Cerebellar cortex (tissue), 1 donor: Measurements from ENCODE around the gene CILP2.

Experiments used
- DNase-seq: peaks from one replicate; pipeline ENCODE4 v3.0.0-alpha.2; 2015; ENCODE audit warnings: low spot score

Gene CILP2

DNA sequence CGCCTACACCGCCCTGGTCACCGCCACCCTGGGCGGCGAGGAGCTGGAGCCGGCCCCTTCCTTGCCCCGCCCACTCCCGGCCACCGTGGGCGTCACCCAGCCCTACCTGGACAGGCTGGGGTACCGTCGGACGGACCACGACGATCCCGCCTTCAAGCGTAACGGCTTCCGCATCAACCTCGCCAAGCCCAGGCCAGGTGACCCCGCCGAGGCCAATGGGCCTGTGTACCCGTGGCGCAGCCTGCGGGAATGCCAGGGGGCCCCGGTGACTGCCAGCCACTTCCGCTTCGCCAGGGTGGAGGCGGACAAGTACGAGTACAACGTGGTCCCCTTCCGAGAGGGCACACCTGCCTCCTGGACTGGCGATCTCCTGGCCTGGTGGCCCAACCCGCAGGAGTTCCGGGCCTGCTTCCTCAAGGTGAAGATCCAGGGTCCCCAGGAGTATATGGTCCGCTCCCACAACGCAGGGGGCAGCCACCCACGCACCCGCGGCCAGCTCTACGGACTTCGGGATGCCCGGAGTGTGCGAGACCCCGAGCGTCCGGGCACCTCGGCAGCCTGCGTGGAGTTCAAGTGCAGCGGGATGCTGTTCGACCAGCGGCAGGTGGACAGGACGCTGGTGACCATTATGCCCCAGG lies 7.0 kb downstream of the CILP2 start:
- no peak for DNase-seq

DNA sequence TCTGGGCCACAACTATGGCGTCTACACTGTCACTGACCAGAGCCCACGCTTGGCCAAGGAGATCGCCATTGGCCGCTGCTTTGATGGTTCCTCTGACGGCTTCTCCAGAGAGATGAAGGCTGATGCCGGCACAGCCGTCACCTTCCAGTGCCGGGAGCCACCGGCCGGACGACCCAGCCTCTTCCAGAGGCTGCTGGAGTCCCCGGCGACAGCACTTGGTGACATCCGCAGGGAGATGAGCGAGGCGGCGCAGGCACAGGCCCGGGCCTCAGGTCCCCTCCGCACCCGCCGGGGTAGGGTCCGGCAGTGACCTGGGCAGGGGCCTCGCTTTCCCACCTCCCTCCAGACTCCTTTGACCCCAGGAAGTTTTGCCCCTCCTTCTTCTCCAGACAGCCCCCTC lies 7.6 kb downstream of the CILP2 start:
- DNase-seq: no peak

GRCh38 chr19:19546751-19547162 lies 8.7 kb downstream of the CILP2 start:
- no peak for DNase-seq

GRCh38 chr19:19547674-19548336 lies 9.7 kb downstream of the CILP2 start:
- DNase-seq: no peak

DNA sequence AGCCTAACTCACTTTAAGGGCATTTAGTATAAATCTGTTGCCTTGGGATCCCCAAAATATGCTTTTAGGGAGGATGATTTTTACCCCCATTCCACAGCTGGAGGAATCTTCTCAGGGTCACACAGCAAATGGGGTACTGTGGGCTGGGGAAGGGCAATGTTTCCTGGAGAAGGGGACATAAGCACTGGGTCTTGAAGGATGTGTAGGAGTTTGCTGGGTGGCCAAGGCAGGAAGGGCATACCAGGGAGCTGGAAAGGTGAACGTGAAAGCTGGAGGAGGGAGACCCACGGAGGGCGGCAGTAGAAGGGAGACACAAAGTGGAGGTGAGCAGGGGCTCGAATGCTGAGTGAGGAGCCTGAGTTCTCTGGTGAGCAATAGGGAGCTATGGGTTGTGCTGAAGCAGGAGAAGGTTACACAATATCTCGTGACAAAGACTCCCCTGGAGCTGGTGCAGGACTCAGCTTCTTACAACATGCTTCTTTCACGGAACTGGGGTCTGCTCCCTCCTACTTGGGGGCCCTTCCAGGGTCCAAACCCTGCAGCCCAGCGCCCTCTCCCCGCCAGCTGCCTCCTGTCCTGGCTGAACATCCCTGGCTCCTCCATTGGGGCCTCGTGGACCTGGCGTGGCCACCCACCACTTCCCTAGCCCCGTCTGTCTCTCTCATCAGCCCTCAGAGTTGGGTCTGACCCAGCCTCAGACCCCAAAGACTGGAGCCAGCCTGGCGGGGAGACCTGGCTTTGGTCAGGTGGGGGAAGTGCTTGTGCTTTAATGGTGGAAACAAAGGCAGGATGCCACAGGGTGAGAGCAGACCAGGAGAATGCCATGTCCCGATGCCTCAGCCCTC lies 11.1 kb downstream of the CILP2 start:
- DNase-seq: no peak

DNA sequence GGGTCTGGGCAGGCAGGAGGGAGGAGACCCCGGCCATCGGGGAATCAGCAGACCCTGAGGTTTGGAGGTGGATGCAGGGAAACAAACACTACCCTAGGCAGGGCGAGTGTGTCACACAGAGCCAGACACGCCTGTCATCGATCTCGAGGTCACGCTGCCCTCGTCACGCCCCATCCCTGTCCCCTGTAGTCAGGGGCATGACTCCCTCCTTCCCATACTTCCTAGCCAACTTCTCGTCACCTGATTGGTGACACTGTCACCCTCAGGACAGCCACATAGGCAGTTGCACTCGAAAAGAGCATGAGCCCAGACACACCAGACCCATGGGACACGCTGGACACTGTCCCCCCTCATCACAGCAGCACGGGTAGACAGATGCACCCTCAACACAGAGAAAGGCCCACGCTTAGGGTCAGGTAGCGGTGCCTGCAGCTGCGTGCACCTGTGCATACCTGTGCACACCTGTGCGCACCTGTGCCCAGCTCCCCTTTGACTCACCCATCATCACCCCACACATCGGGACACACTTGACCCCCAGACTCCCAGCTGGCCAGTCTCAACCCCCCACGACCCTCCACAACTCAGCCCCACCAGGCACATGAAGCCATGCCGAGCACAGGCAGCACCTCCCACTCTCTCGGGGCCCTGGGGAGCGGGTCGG lies 11.9 kb downstream of the CILP2 start:
- DNase-seq: no peak

DNA sequence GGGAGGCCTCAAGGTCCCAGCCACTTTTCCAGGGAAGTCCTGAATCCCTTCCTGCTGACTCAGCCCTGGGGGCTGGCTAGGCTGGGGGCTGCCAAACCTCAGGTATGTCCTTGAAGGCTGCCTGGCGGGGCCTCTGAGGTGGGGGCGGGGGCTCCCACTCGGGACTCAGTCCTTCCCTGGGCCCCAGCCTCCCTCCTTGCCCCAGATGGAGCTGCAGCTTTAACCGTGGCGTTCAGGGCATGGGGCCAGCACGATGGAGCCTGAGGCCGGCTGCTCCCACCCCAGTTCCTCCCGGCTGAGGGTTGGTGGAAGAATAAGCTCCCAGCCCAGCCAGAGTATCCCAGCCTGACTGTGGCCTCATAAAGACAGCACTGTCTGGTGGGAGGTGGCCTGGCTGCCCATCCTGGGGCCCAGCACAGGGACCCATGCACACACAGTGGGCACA lies 12.4 kb downstream of the CILP2 start:
- DNase-seq: no peak

DNA sequence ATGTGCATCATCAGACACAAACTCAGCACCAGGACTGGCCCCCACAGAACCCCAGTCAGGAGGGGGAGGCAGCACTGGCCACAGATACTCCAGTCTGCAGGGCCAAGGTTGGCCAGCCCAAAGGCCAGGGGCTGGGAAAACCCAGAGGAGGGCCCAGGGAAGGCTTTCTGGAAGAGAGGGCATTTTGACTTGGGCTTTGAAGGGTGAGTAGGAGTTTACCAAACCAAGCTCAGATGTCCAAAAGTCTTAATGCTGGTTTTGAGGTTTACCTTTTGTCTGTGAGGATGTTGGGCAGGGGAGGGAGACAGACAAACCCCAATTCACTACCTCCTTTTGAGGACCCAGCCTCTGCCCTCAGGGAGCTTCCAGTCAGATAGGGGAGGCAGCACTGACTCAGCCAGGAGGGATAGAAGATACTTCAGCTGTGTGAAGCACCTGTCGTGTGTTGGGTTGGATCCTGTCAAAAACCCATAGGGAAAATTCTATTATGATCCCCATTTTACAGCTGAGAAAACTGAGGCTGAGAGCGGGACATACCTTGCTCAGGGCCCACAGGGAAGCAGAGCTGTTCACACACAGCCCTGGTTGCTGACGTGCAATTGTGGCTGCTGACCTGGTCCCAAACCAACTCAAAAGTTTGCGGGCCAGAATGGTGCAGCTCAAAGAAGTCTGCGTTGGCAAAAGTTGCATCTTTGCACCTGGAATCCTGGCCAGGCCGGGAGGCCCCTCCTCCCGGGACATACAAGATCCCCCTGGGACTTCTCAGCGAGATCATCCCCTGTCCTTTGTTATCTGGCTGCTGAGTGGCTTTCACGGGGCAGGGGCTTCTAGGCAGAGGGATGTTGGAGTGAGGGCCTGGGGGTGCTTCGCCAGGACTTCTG lies 13.1 kb downstream of the CILP2 start:
- no peak for DNase-seq

DNA sequence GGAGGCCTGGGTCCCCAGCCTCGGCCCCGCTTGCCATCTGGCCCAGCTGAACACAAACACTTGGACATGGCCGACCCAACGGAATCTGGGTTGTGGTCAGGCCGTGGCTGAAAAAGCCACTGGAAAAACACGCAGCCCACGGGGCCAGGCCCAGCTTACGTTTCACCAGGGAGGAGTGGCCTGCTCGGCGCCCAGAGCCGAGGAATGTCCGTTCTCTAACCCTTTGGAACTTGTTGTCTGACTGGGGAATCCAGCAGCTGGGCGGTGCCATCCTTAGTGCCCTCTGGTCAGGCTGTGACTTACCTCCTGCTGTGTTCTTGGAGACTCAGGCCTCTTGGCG lies 13.8 kb downstream of the CILP2 start:
- DNase-seq: no peak

- peak; percentile 31 for DNase-seq
Observed at GRCh38 chr19:19552798-19553197, 14.7 kb downstream of the CILP2 start.

DNA sequence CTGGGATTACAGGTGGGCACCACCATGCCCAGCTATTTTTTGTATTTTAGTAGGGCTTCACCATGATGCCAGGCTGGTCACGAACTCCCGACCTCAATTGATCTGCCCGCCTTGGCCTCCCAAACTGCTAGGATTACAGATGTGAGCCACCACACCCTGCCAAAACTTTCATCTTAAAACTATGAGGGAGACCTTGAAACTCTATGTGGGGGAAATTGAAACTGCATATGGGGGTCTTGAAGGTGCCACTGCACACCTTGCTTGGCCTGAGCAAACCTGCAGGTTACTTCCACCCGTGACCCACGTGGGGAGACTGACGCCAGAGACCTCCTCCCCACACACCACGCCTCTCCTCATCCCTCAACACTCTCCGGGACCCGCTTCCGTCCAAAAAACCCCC lies 15.6 kb downstream of the CILP2 start:
- no peak for DNase-seq

GRCh38 chr19:19554074-19555023 lies 16.3 kb downstream of the CILP2 start:
- DNase-seq: peak; percentile 33

DNA sequence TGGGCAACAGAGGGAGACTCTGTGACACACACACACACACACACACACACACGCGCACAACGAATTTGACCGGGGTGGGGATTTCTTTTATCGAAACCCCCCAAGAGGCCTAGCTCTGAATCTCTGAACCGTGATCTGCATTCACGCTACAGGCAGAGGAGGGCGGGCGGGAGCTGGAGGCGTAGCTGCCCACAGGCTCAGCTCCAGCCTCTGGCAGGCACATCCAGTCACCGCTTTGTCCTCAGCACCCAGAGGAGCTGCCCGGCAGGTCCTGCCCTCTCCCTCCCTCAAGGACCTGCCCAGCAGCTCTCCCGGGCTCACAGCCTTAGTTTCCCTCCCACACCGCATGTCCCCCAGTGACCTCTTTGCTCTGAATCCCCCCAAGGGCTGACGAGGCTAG lies 20.0 kb downstream of the CILP2 start:
- no peak for DNase-seq

DNA sequence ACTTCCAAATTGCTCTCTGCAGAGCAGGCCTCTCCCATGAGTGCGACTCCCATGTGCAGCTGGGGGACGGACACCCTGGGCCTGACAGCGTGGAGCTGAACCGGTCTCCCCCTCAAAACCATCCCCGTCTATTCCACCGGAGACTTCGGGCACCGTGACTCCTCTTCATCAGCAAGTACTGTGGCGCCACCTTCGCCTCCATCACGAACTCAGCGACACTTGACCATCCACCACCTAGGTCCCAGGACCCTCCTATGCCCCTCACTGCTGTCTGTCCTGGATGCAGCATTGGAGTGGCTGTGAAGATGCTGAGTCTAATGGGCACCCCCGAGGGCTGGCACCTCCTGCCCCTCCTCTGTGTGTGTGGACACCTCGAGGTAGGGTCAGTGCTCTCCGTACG lies 20.6 kb downstream of the CILP2 start:
- no peak for DNase-seq

DNA sequence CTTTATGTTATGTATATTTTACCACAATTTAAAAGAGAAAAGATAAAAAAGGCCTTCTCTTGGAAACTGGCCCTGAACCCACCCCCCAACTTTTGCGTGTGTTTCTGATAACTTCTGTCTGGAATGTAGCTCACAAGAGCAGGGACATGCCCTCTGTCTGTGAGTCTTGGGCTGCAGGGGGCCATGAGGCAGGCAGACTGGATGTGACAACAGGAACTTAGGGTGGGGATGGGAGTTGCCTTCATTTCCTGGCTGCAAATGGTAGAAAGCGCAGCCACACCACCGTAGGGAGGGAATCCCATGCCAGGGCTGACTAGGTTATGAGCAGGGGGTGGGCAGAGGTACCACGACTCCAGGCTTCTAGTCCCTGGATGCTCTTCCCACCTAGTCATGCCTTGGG lies 21.9 kb downstream of the CILP2 start:
- DNase-seq: no peak

GRCh38 chr19:19561946-19562664 lies 24.0 kb downstream of the CILP2 start:
- no peak for DNase-seq

DNA sequence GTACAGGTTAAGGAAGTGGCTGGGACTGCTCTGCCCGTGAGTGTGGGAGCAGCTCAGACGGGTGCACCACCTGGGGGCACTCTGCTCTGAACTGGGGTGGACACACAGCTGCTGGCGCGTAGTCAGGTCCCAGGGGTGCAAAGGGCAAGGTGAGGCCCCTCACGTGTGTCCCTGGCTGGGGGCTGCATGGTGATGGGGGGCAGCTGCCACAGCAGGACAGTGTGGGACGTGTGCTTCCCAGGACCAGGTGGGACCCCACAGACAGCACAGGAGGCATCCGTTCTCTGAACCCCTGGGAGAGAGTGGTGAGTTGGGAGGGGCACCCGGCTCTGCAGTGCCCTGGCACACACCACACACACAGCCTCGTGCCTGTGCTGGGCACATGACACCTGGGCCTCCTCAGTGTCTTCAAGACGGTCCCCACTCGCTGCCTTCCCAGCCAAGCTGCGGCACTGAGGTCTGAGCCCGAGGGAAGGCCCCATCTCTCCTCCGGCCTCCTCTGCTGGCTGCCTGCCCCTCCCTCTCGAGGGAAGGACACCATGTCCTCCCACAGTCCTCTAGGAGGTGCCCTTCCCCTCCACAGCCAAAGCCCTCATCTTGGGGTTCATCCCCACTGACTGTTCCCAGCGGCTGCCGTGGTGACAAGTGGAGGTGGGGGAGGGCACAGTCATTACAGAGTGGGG lies 24.7 kb downstream of the CILP2 start:
- DNase-seq: no peak

DNA sequence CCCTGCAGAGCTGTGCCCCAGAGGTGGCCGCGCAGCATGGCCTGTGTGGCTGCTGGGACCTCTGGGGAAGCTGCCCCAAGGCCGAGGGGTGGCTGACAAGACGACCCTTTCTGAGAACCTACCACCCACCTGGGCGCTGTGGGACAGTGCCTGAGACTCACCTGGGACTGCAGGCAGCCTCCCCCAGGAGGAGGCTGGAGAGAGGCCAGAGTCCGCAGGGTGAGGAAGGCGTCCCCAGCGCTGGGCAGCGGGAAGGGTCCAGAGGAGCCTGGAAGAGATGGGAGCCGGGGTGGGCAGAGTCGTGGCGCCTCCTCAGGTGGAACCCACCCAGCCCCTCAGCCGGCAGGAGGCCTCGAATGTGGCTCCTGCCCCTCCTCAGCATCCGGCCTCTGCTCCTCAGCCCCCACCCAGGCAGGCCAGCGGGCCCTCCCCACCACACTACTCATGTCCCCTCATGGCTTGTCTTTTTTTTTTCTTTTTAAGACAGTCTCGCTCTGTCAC lies 25.3 kb downstream of the CILP2 start:
- DNase-seq: no peak

GRCh38 chr19:19566306-19566705 lies 28.2 kb downstream of the CILP2 start:
- no peak for DNase-seq
